Ovary (tissue), 9 donors: ENCODE data around the gene UGDH. TPM values are rescaled to one million over a fixed set of nuclear protein-coding genes. Genes with fewer than 3 reads are reported as not detected.

Experiments used
- DNase-seq, 5 donors: peaks; one replicate each; pipeline ENCODE4 v3.0.0-alpha.2; 2019 to 2020
- H3K27ac ChIP-seq, 2 donors: fragments of 200-600 bp; one replicate each; pipeline versions ENCODE4 v1.5.1 to v1.8.0; 2019 to 2022
- H3K27me3 ChIP-seq: fragments of 200-600 bp; one replicate; pipeline ENCODE4 v1.8.0; 2022
- H3K36me3 ChIP-seq: fragments of 200-600 bp; sonication (generic); one replicate; pipeline ENCODE4 v1.5.1; 2019
- H3K4me1 ChIP-seq: one replicate; pipeline ENCODE4 v1.8.1; 2013; ENCODE audit warnings: mild to moderate bottlenecking, moderate library complexity; ENCODE audit not compliant: insufficient read depth
- H3K4me3 ChIP-seq: fragments of 200-600 bp; sonication (generic); one replicate; pipeline ENCODE4 v1.5.1; 2017
- H3K9me3 ChIP-seq, 2 donors: fragments of 200-600 bp in 1 of 2; sonication (generic) in 1 of 2; one replicate each; pipeline versions ENCODE4 v1.5.1 to v1.8.1; 2013 to 2019; ENCODE audit warnings: mild to moderate bottlenecking in 1 of 2, moderate library complexity in 1 of 2
- CTCF ChIP-seq, 3 donors: fragments of 450-650 bp in 2 of 3; fragments of 200-600 bp in 1 of 3; IDR thresholded peaks; one replicate each; pipeline versions ENCODE4 v1.5.1 to v1.8.0; 2016 to 2022; ENCODE audit warnings: antibody characterized with exemption in 3 of 3, mild to moderate bottlenecking in 1 of 3
- EP300 ChIP-seq: sonication (generic); formaldehyde crosslinking; IDR thresholded peaks from one replicate; pipeline ENCODE4 v1.6.1; 2017; ENCODE audit warnings: antibody characterized with exemption
- POLR2A ChIP-seq: fragments of 450-650 bp; IDR thresholded peaks from one replicate; pipeline ENCODE4 v1.6.1; 2017; ENCODE audit warnings: antibody characterized with exemption, mild to moderate bottlenecking, moderate library complexity
- WGBS, 3 donors: extraction: QIAGEN DNeasy Blood & Tissue Kit in 1 of 3; methylation state at CpG; one replicate each; pipeline versions ENCODE4 v1.1.5 to v1.1.7; 2013 to 2017; 5-methylcytosine and 5-hydroxymethylcytosine counted together
- intact Hi-C, 4 donors: fragments of 100-400 bp; cut with DNase I; formaldehyde crosslinking; loops; one replicate each; pipeline versions ENCODE4 v1.11.0 to v1.15.1; 2022 to 2023
- polyA plus RNA-seq, 2 donors: library from polyadenylated mRNA; stranded (reverse); fragments of 200-250 nt in 1 of 2; fragments of 350-450 nt in 1 of 2; fragmentation: Illumina TruSeq in 1 of 2; extraction: RNeasy Lipid Tissue Mini Kit (QIAGEN cat#74804) in 1 of 2; gene quantifications; one replicate each; pipeline ENCODE4 v1.2.3, GENCODE V29; 2013 to 2014
- total RNA-seq, 7 donors: library from RNA; depleted of rRNA in 2 of 7; stranded (reverse); fragments of >200 nt in 2 of 7; fragmentation: NEBNext Ultra II Directional in 3 of 7; extraction: Animal tissue kit (Norgen Biotek cat#: 25700) in 3 of 7; gene quantifications; one replicate each; pipeline versions ENCODE4 v1.1.0 to v1.2.4, GENCODE V29; 2016 to 2023
- donor health status: DM: no; HTN: no; CAD: no; lungs with moderate emphysema.
- donor health status: DM: no; HTN: no; CAD: no.
- donor health status: Bipolar disorder and iron deficiency.
- donor health status: DM: yes; HTN: yes; CAD: no.
- donor health status: DM: no; HTN: no; CAD: no.
- donor health status: DM: yes; HTN: yes; CAD: no.

UGDH gene
- total and polyA plus RNA-seq, 9 donors = 18.3 to 106 (median 66.4) TPM

GRCh38 chr4:39450618-39451017 is 76.6 kb downstream of the UGDH start:
- no peak overlapping the region for H3K4me3 ChIP-seq
- intact Hi-C loops = no loop called here

More at GRCh38 chr4:39450618-39451017, 76.6 kb downstream of the UGDH start:
- Histone ChIP-seq H3K27me3 (no peaks in the 10 kb centered on the region), H3K36me3 (peaks cover 2% of the 10 kb centered on the region), H3K27ac (no peak overlapping the region), H3K4me1 (peaks cover 9% of the 10 kb centered on the region), H3K9me3 (no peaks in the 10 kb centered on the region)
- DNase-seq = no peak
- TF ChIP-seq POLR2A (no peak), EP300 (no peak), CTCF (IDR thresholded peaks at IDR 0.05) (no peak)
- WGBS, 3 donors = 46 to 67% (median 56%) methylated on average over 2 of the region's 2 CpGs

Other genes with a start within 250 kb of the UGDH start
- 10 to 100 TPM; 27.4 to 54.1 (median 42.2) TPM for gene RFC1, start 161.1 kb downstream of the UGDH start, total RNA-seq
- gene RFC1, start 161.1 kb downstream of the UGDH start, polyA plus RNA-seq = 10 to 100 TPM; 27.5 to 44.8 TPM
- under 1 TPM in 2 of 7 donors, not detected in 5; under 0.01 to 0.08 TPM for gene KLB, start 120.5 kb downstream of the UGDH start, total RNA-seq
- under 1 TPM; 0.01 to 0.07 TPM for gene KLB, start 120.5 kb downstream of the UGDH start, polyA plus RNA-seq
- over 10,000 TPM in 1 of 7 donors, 1,000 to 10,000 TPM in 6; 2,988 to 22,039 (median 3,954) TPM for gene RPL9, start 68.5 kb downstream of the UGDH start, total RNA-seq
- 1,000 to 10,000 TPM; 5,002 to 5,793 TPM for gene RPL9, start 68.5 kb downstream of the UGDH start, polyA plus RNA-seq
- 10 to 100 TPM; 12.7 to 22.2 (median 15.6) TPM for gene LIAS, start 68.4 kb downstream of the UGDH start, total RNA-seq
- gene LIAS, start 68.4 kb downstream of the UGDH start, polyA plus RNA-seq = 10 to 100 TPM; 24.1 to 32.4 TPM
- 10 to 100 TPM; 27.0 to 63.1 (median 56.9) TPM for gene SMIM14, start 111.4 kb upstream of the UGDH start, total RNA-seq
- gene SMIM14, start 111.4 kb upstream of the UGDH start, polyA plus RNA-seq = 10 to 100 TPM; 18.8 to 83.6 TPM
- 10 to 100 TPM; 17.6 to 63.8 (median 52.2) TPM for gene UBE2K, start 170.7 kb upstream of the UGDH start, total RNA-seq
- 10 to 100 TPM; 14.5 to 58.7 TPM for gene UBE2K, start 170.7 kb upstream of the UGDH start, polyA plus RNA-seq